Small intestine (tissue), 7 donors: ENCODE measurements around the gene TRAF3IP3. TPM values are rescaled to one million over a fixed set of nuclear protein-coding genes. Genes with fewer than 3 reads are reported as not detected.
A peak's percentile ranks its signal among the peaks of the same experiment; 100 is the strongest.
"Not testable (repeated sequence)": the region's sequence is repeated elsewhere in the genome, so short reads cannot be mapped to it uniquely, and the experiment has no call there.

Experiments
- DNase-seq, 2 donors: peaks; one replicate each; pipeline versions ENCODE4 v3.0.0 to v3.0.0-alpha.2; 2013
- FAIRE-seq: peaks from 2 replicates; lab custom pipeline; 2012; peaks lifted over from hg19 to GRCh38; lab: Jason Lieb, UNC
- H3K27ac ChIP-seq, 3 donors: one replicate each; pipeline ENCODE4 v1.5.1; 2013; ENCODE audit warnings: low read length in 2 of 3, mild to moderate bottlenecking in 2 of 3, control low read depth in 1 of 3, inconsistent platforms in 1 of 3, low read depth in 1 of 3, moderate library complexity in 1 of 3
- H3K27me3 ChIP-seq, 3 donors: one replicate each; pipeline ENCODE4 v1.6.1; 2013; ENCODE audit warnings: low read length in 3 of 3, inconsistent platforms in 1 of 3; ENCODE audit not compliant: control insufficient read depth in 3 of 3, insufficient read depth in 3 of 3
- H3K36me3 ChIP-seq, 3 donors: one replicate each; pipeline ENCODE4 v1.6.1; 2013; ENCODE audit warnings: low read length in 3 of 3, inconsistent platforms in 1 of 3, low read depth in 1 of 3, mild to moderate bottlenecking in 1 of 3, moderate library complexity in 1 of 3; ENCODE audit not compliant: control insufficient read depth in 3 of 3, insufficient read depth in 2 of 3
- H3K4me1 ChIP-seq, 3 donors: one replicate each; pipeline ENCODE4 v1.6.1; 2013; ENCODE audit warnings: low read length in 2 of 3, inconsistent platforms in 1 of 3, low read depth in 1 of 3, mild to moderate bottlenecking in 1 of 3, moderate library complexity in 1 of 3; ENCODE audit not compliant: control insufficient read depth in 3 of 3, insufficient read depth in 2 of 3
- H3K4me3 ChIP-seq, 3 donors: one replicate each; pipeline ENCODE4 v1.5.1; 2013; ENCODE audit warnings: low read length in 3 of 3, control low read depth in 1 of 3, inconsistent platforms in 1 of 3, low read depth in 1 of 3, mild to moderate bottlenecking in 1 of 3, moderate library complexity in 1 of 3
- H3K9me3 ChIP-seq, 2 donors: one replicate each; pipeline ENCODE4 v1.6.1; 2013; ENCODE audit warnings: low read depth in 1 of 2, low read length in 1 of 2; ENCODE audit not compliant: control insufficient read depth in 2 of 2, insufficient read depth in 1 of 2
- WGBS, 3 donors: extraction: QIAGEN DNeasy Blood & Tissue Kit; methylation state at CpG; one replicate each; pipeline ENCODE4 v1.1.7; 2013; 5-methylcytosine and 5-hydroxymethylcytosine counted together
- polyA plus RNA-seq, 4 donors: library from polyadenylated mRNA; stranded (reverse) in 3 of 4; unstranded in 1 of 4; fragments of 200-250 nt in 3 of 4; fragments of 120-200 nt in 1 of 4; gene quantifications; one replicate each; pipeline versions ENCODE4 v1.2.1 to v1.2.3, GENCODE V29; 2013
- donor health status: healthy with polysubstance abuse.
- donor health status: control.
- donor health status: control.
- donor health status: Bipolar disorder and iron deficiency.
- donor health status: healthy.

The TRAF3IP3 gene
- polyA plus RNA-seq, 4 donors = 1.1 to 20.0 (median 5.8) TPM

- FAIRE-seq (no peak), DNase-seq (peak; percentile 80 to 89)
- H3K4me3 ChIP-seq = no peak overlapping the region
- peaks cover 3 to 43% (median 9%) of the 10 kb centered on the region in 3 donors for H3K36me3 ChIP-seq
- peak overlapping the region; percentile 12 to 78 (median 27) for H3K27ac ChIP-seq
- H3K27me3 ChIP-seq = no peaks in the 10 kb centered on the region
- H3K4me1 ChIP-seq = peaks cover 3 to 65% (median 12%) of the 10 kb centered on the region in 3 donors
- H3K9me3 ChIP-seq = peaks cover 0 to 5% of the 10 kb centered on the region in 2 donors
- whole genome bisulfite sequencing, 3 donors = 3 to 45% (median 25%) methylated on average over 2 of the region's 2 CpGs
Observed at GRCh38 chr1:209787551-209787950, 31.7 kb downstream of the TRAF3IP3 start.

- no peak for DNase-seq
- Histone ChIP-seq H3K4me3 (no peak overlapping the region), H3K27ac (peak overlapping the region in 1 of 3 donors; percentile 95), H3K9me3 (peaks cover 0 to 5% of the 10 kb centered on the region in 2 donors), H3K4me1 (peaks cover 3 to 56% (median 9%) of the 10 kb centered on the region in 3 donors), H3K27me3 (no peaks in the 10 kb centered on the region), H3K36me3 (peaks cover 2 to 37% (median 9%) of the 10 kb centered on the region in 3 donors)
- no peak for FAIRE-seq
- 91 to 100% methylated on average over 1 of the region's 1 CpG; no CpG with 5 or more reads in 1 of the 3 donors for WGBS, 3 donors
Observed at GRCh38 chr1:209789245-209789644, 33.4 kb downstream of the TRAF3IP3 start.

DNA sequence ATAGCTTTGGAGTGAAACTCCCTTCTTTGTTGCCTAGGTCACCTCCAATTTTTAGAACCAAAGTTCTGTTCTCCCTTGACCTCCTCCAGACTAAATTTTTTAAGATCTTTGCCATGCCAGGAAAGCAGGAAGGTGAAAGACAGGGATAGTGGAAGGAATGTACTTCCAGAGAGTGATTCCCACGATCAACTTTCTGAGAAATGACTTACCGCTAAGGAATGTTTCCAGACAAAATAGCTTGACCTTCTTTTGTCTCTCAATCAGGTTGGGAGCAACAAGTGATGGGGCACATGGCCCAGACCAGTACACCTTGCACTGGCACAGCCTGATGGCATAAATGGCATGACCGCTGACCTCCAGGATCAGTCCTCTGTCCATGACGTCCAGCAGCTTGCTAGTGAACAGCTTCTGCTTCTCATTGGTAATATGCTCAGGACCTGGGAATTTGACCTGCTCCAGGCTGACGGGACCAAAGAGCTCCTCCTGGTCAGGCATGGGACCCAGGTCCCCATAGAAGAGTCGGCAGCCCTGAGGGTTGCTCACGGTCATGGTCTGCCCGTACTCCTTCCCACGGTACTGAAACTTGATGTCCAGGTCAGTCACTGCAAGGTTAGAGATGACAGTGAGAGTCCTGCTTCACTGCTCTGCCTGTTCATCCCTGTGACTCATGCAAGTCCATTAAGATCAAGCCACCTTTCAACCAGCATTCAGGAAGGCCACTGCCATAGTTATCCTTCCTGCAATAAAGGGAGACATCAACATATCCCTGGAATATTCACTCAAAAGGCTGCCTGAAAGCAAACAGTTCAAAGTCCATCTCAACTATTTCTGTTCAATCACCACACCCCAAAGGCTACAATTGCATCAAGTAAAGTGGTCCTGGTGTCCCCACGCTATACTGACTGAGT, 34.7 kb downstream of the TRAF3IP3 start:
- DNase-seq (peak; percentile 78 to 91), FAIRE-seq (no peak)
- Histone ChIP-seq H3K36me3 (peaks cover 2 to 43% (median 12%) of the 10 kb centered on the region in 3 donors), H3K4me1 (peaks cover 0 to 56% (median 9%) of the 10 kb centered on the region in 3 donors), H3K27ac (peak overlapping the region; percentile 43 to 95 (median 79)), H3K27me3 (no peaks in the 10 kb centered on the region), H3K4me3 (no peak overlapping the region), H3K9me3 (no peaks in the 10 kb centered on the region)
- 62 to 82% (median 80%) methylated on average over 10 of the region's 10 CpGs for WGBS, 3 donors

DNA sequence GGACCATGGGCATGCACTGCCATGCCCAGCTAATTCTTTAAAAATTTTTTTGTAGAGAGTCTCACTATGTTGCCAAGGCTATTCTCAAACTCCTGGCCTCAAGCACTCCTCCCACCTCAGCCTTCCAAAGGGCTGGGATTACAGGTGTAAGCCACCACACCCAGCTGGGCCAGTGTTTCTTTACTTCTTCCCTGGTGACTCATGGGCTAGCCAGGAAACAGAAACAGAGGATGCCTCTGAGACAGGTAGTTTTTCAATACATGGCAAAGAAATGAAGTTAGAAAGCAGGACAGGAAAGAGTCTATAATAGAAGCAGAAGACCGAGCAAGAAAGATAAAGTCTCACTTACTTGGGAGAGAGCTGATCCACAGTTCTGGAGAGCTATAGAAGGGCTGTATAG, 36.1 kb downstream of the TRAF3IP3 start:
- H3K27ac ChIP-seq = peak overlapping the region; percentile 69 to 95 (median 73)
- H3K4me1 ChIP-seq = peaks cover 0 to 61% (median 9%) of the 10 kb centered on the region in 3 donors

DNA sequence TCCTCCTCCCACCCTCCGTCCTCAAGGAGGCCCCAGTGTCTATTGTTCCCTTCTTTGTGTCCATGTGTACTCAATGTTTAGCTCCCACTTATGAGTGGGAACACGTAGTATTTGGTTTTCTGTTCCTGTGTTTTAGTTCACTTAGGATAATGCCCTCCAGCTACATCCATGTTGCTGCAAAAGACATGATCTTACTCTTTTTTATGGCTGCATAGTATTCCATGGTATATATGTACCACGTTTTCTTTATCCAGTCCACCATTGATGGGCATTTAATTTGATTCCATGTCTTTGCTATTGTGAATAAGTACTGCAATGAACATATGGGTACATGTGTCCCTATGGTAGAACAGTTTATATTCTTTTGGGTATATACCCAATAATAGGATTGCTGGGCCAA, 37.9 kb downstream of the TRAF3IP3 start:
- H3K4me3 ChIP-seq, DNase-seq, FAIRE-seq, H3K9me3 ChIP-seq, H3K27ac ChIP-seq, H3K27me3 ChIP-seq: not testable (repeated sequence)
- WGBS, 3 donors = 77 to 88% (median 84%) methylated on average over 3 of the region's 3 CpGs
- Histone ChIP-seq H3K4me1 (peaks cover 0 to 61% (median 9%) of the 10 kb centered on the region in 3 donors), H3K36me3 (peaks cover 0 to 46% (median 12%) of the 10 kb centered on the region in 3 donors)

More for the DNA sequence above, 36.1 kb downstream of the TRAF3IP3 start:
- Histone ChIP-seq H3K27me3 (no peaks in the 10 kb centered on the region), H3K36me3 (peaks cover 2 to 46% (median 12%) of the 10 kb centered on the region in 3 donors), H3K9me3 (no peaks in the 10 kb centered on the region), H3K4me3 (no peak overlapping the region)
- no peak for FAIRE-seq
- 8 to 50% (median 42%) methylated on average over 1 of the region's 1 CpG for WGBS, 3 donors
- peak; percentile 50 to 84 for DNase-seq

DNA sequence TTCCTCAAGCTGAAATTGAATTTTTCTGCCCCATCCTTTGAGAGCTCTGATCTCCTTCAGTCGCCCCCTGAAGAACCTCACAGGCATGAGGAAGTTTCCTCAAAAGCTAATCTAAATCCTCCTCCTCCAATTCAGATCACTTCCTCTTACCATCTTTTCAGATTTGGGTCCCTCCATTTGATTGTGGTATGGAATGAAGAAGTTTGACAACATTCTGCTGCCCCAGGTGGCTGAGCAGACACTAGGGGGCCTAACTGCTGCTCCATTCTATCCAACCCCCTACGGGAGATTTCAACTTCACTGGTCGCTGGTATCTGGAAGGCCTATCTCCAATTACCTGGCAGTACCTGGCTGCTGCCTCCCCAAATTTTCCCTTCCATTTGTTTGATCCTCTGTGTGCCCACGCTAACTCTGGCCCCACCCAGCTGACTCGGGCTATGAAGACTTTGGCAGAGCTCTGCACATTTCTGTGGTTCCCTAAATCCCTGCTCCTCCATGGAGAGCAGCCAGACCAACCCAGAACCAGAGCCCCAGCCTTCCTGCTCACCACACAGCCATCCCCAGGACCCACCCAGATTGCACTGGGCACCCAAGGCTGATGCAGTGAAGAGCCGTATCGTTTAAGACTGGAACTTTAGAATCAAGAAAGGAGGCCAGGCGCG, 42.3 kb downstream of the TRAF3IP3 start:
- peaks cover 2 to 42% (median 2%) of the 10 kb centered on the region in 3 donors for H3K36me3 ChIP-seq
- peaks cover 0 to 51% (median 6%) of the 10 kb centered on the region in 3 donors for H3K4me1 ChIP-seq
- WGBS, 3 donors = 68 to 76% (median 70%) methylated on average over 9 of the region's 9 CpGs
- H3K27ac ChIP-seq = peak overlapping the region in 1 of 3 donors; percentile 67
- H3K4me3 ChIP-seq = no peak overlapping the region
- DNase-seq (no peak), FAIRE-seq (no peak)
- H3K27me3 ChIP-seq = no peaks in the 10 kb centered on the region
- no peaks in the 10 kb centered on the region for H3K9me3 ChIP-seq

GRCh38 chr1:209800984-209801834, 45.4 kb downstream of the TRAF3IP3 start:
- Histone ChIP-seq H3K27ac (peak overlapping the region in 1 of 3 donors; percentile 75), H3K27me3 (no peaks in the 10 kb centered on the region), H3K4me3 (no peak overlapping the region), H3K9me3 (no peaks in the 10 kb centered on the region), H3K4me1 (peaks cover 0 to 49% (median 10%) of the 10 kb centered on the region in 3 donors), H3K36me3 (peaks cover 0 to 35% (median 2%) of the 10 kb centered on the region in 3 donors)
- WGBS, 3 donors = 40 to 60% (median 45%) methylated on average over 5 of the region's 5 CpGs
- FAIRE-seq (no peak), DNase-seq (no peak)
